WTC11 (cell line): ENCODE data around the gene NACC2. TPM values are rescaled to one million over a fixed set of nuclear protein-coding genes. Genes with fewer than 3 reads are reported as not detected.

Source experiments
- ATAC-seq: fragments of 200-7000 bp; cut with Tn5 transposase; 2 replicates; pipeline ENCODE4 v1.10.0; 2021; ENCODE audit warnings: mild to moderate bottlenecking, moderate library complexity
- CTCF ChIA-PET: fragments of 300-600 bp; sonication (Branson Sonifier 250); formaldehyde crosslinking; loops from one replicate; lab custom pipeline; 2021; ENCODE audit warnings: antibody characterized with exemption; lab: Charles Lee
- POLR2A ChIA-PET: fragments of 350-600 bp; sonication (Branson Sonifier 250); formaldehyde crosslinking; loops from one replicate; lab custom pipeline; 2021; ENCODE audit warnings: antibody characterized with exemption; lab: Charles Lee
- DNase-seq: peaks from one replicate; pipeline ENCODE4 v3.0.0; 2021; ENCODE audit warnings: low spot score
- H3K27ac Mint-ChIP-seq: 2 replicates; pipeline ENCODE4 v1.8.0; 2021; ENCODE audit warnings: mixed read lengths
- H3K27me3 Mint-ChIP-seq: 2 replicates; pipeline ENCODE4 v1.8.0; 2021; ENCODE audit warnings: low read depth, mild to moderate bottlenecking, moderate library complexity, mixed read lengths
- H3K36me3 Mint-ChIP-seq: 2 replicates; pipeline ENCODE4 v1.8.0; 2021; ENCODE audit warnings: mixed read lengths
- H3K4me1 Mint-ChIP-seq: 2 replicates; pipeline ENCODE4 v1.8.0; 2022; ENCODE audit warnings: mixed read lengths
- H3K4me3 Mint-ChIP-seq: 2 replicates; pipeline ENCODE4 v1.8.0; 2021; ENCODE audit warnings: mild to moderate bottlenecking, moderate library complexity, mixed read lengths
- H3K9me3 Mint-ChIP-seq: 2 replicates; pipeline ENCODE4 v1.8.0; 2021; ENCODE audit warnings: mixed read lengths
- CBFB ChIP-seq: sonication (generic); formaldehyde crosslinking; IDR thresholded peaks from 2 replicates; pipeline ENCODE4 v1.8.1; 2022; ENCODE audit warnings: mild to moderate bottlenecking, low read depth, missing genetic modification reagents
- CREM ChIP-seq: sonication (generic); formaldehyde crosslinking; IDR thresholded peaks from 2 replicates; pipeline ENCODE4 v1.8.1; 2022; ENCODE audit warnings: mild to moderate bottlenecking, missing genetic modification reagents, moderate library complexity
- ELF4 ChIP-seq: sonication (generic); formaldehyde crosslinking; IDR thresholded peaks from 2 replicates; pipeline ENCODE4 v1.8.1; 2022; ENCODE audit warnings: low read depth, mild to moderate bottlenecking, moderate library complexity, missing genetic modification reagents
- FOXJ3 ChIP-seq: sonication (generic); formaldehyde crosslinking; IDR thresholded peaks from 2 replicates; pipeline ENCODE4 v1.9.0; 2021; ENCODE audit warnings: missing genetic modification reagents, mild to moderate bottlenecking, borderline replicate concordance
- FOXP1 ChIP-seq: sonication (generic); formaldehyde crosslinking; IDR thresholded peaks from 2 replicates; pipeline ENCODE4 v1.8.0; 2022; ENCODE audit warnings: missing genetic modification reagents, mild to moderate bottlenecking, moderate library complexity, borderline replicate concordance
- GTF2I ChIP-seq: fragments of 250-450 bp; sonication (Bioruptor Pico); conservative IDR thresholded peaks from 2 replicates; pipeline ENCODE4 v1.4.0; 2021; ENCODE audit warnings: mild to moderate bottlenecking
- JAZF1 ChIP-seq: fragments of 250-450 bp; sonication (Bioruptor Pico); IDR thresholded peaks from 2 replicates; pipeline ENCODE4 v1.9.0; 2021; ENCODE audit warnings: moderate library complexity, mild to moderate bottlenecking, inconsistent platforms
- KAT7 ChIP-seq: sonication (generic); formaldehyde crosslinking; IDR thresholded peaks from 2 replicates; pipeline ENCODE4 v1.8.1; 2023; ENCODE audit warnings: missing genetic modification reagents, mild to moderate bottlenecking, borderline replicate concordance
- MXD4 ChIP-seq: fragments of 250-450 bp; sonication (Bioruptor Pico); IDR thresholded peaks from 2 replicates; pipeline ENCODE4 v1.8.0; 2021; ENCODE audit warnings: mild to moderate bottlenecking, moderate library complexity, borderline replicate concordance
- NR2C2 ChIP-seq: sonication (generic); formaldehyde crosslinking; IDR thresholded peaks from 2 replicates; pipeline ENCODE4 v1.8.0; 2022; ENCODE audit warnings: mild to moderate bottlenecking, missing genetic modification reagents
- RELA ChIP-seq: sonication (generic); formaldehyde crosslinking; IDR thresholded peaks from 2 replicates; pipeline ENCODE4 v1.8.1; 2022; ENCODE audit warnings: missing genetic modification reagents, mild to moderate bottlenecking, borderline replicate concordance
- SMAD3 ChIP-seq: sonication (generic); formaldehyde crosslinking; IDR thresholded peaks from 2 replicates; pipeline ENCODE4 v1.8.0; 2022; ENCODE audit warnings: missing genetic modification reagents, mild to moderate bottlenecking, borderline replicate concordance
- USF1 ChIP-seq: sonication (generic); formaldehyde crosslinking; IDR thresholded peaks from 2 replicates; pipeline ENCODE4 v1.8.0; 2022; ENCODE audit warnings: mild to moderate bottlenecking, missing genetic modification reagents
- ZBTB43 ChIP-seq: sonication (generic); formaldehyde crosslinking; IDR thresholded peaks from 2 replicates; pipeline ENCODE4 v1.8.1; 2023; ENCODE audit warnings: mild to moderate bottlenecking, missing genetic modification reagents
- ZNF121 ChIP-seq: sonication (generic); formaldehyde crosslinking; IDR thresholded peaks from 2 replicates; pipeline ENCODE4 v1.8.0; 2023; ENCODE audit warnings: missing genetic modification reagents
- ZNF138 ChIP-seq: sonication (generic); formaldehyde crosslinking; conservative IDR thresholded peaks from 2 replicates; pipeline ENCODE4 v1.8.1; 2022; ENCODE audit warnings: mild to moderate bottlenecking, moderate library complexity, missing genetic modification reagents
- ZNF219 ChIP-seq: sonication (generic); formaldehyde crosslinking; IDR thresholded peaks from 2 replicates; pipeline ENCODE4 v1.8.0; 2023; ENCODE audit warnings: missing genetic modification reagents, mild to moderate bottlenecking, borderline replicate concordance
- total RNA-seq: library from RNA; stranded (reverse); gene quantifications from 3 replicates; pipeline ENCODE4 v1.2.3, GENCODE V29; 2021

NACC2 gene
- total RNA-seq, 1 experiment from 2014 or later, result 17.1 TPM

- peak; percentile 38; the same call in 1 of the 2 replicates for ATAC-seq
- Mint-ChIP-seq H3K9me3 (no peaks in the 10 kb centered on the region), H3K4me1 (peaks cover 13% of the 10 kb centered on the region), H3K4me3 (no peak overlapping the region), H3K36me3 (no peaks in the 10 kb centered on the region), H3K27me3 (no peaks in the 10 kb centered on the region), H3K27ac (peak overlapping the region; percentile 60)
- ChIA-PET CTCF (interaction anchor here (0.6 to 1.7 kb wide), 3 partner anchors 35 to 349 kb away, joined by 3 to 6 read pairs (median 3); no protein-coding TSS in a partner anchor), POLR2A (no interaction called here)
- DNase-seq, result peak; percentile 14
- TF ChIP-seq CREM (CRISPR knock-in tag) (no peak), ZNF121 (CRISPR knock-in tag) (no peak), FOXP1 (CRISPR knock-in tag) (0 out of 2 replicates have a peak, but pooled peaks have one; percentile 18)
Measured at GRCh38 chr9:136086213-136086881, 8.7 kb downstream of the NACC2 start.

- Mint-ChIP-seq H3K4me1 (peaks cover 12% of the 10 kb centered on the region), H3K27ac (no peak overlapping the region), H3K9me3 (no peaks in the 10 kb centered on the region), H3K36me3 (no peaks in the 10 kb centered on the region), H3K27me3 (no peaks in the 10 kb centered on the region), H3K4me3 (no peak overlapping the region)
- no peak for DNase-seq
- ChIA-PET POLR2A (no interaction called here), CTCF (interaction anchor here (0.6 kb wide), 1 partner anchor 349 kb away, joined by 3 read pairs; no protein-coding TSS in a partner anchor)
- no peak for ATAC-seq
- TF ChIP-seq FOXJ3 (CRISPR knock-in tag) (no peak), GTF2I (no peak), SMAD3 (no peak), USF1 (no peak), MXD4 (CRISPR knock-in tag) (no peak), ZNF138 (CRISPR knock-in tag) (no peak), CBFB (CRISPR knock-in tag) (no peak)
Measured at GRCh38 chr9:136085815-136086212, 9.3 kb downstream of the NACC2 start.

GRCh38 chr9:136084063-136084944, 10.8 kb downstream of the NACC2 start:
- CTCF ChIA-PET, result interaction anchor here (0.7 to 1.1 kb wide), 2 partner anchors 25 to 414 kb away, joined by 3 read pairs; no protein-coding TSS in a partner anchor
- DNase-seq (no peak), ATAC-seq (no peak)
- TF ChIP-seq ELF4 (CRISPR knock-in tag), result no peak
- TF ChIP-seq JAZF1 (CRISPR knock-in tag), result no peak
- TF ChIP-seq KAT7 (CRISPR knock-in tag), result no peak
- TF ChIP-seq RELA (CRISPR knock-in tag), result no peak
- no peak for TF ChIP-seq ZBTB43 (CRISPR knock-in tag)
- no peak for TF ChIP-seq ZNF219 (CRISPR knock-in tag)
- no peak for TF ChIP-seq SMAD3
- TF ChIP-seq NR2C2, result no peak
- POLR2A ChIA-PET, result no interaction called here
- no peaks in the 10 kb centered on the region for H3K36me3 Mint-ChIP-seq
- H3K27me3 Mint-ChIP-seq, result no peaks in the 10 kb centered on the region
- no peaks in the 10 kb centered on the region for H3K9me3 Mint-ChIP-seq
- H3K27ac Mint-ChIP-seq, result no peak overlapping the region
- H3K4me3 Mint-ChIP-seq, result no peak overlapping the region
- peaks cover 8% of the 10 kb centered on the region for H3K4me1 Mint-ChIP-seq
